GM12878 (cell line): ENCODE data around the gene ZNFX1.

Source experiments
- ATF2 ChIP-seq: IDR thresholded peaks from 2 replicates; pipeline ENCODE4 v1.6.1; 2012; ENCODE audit warnings: low read length, inconsistent platforms
- CBX5 ChIP-seq: sonication (generic); IDR thresholded peaks from 2 replicates; pipeline ENCODE4 v1.6.1; 2016; ENCODE audit warnings: low read depth, moderate library complexity, mild to moderate bottlenecking, inconsistent platforms
- CREM ChIP-seq: IDR thresholded peaks from 2 replicates; pipeline ENCODE4 v1.6.1; 2014; ENCODE audit warnings: antibody characterized with exemption, low read depth
- CTCF ChIP-seq, 3 experiments: IDR thresholded peaks in 2 of 3; conservative IDR thresholded peaks in 1 of 3; 2 replicates each; pipeline ENCODE4 v1.5.1; 2011; ENCODE audit warnings: low read depth in 3 of 3, low read length in 3 of 3, mild to moderate bottlenecking in 3 of 3, control low read depth in 2 of 3, moderate library complexity in 2 of 3, inconsistent platforms in 1 of 3, mixed read lengths in 1 of 3; ENCODE audit not compliant: control insufficient read depth in 2 of 3, insufficient read depth in 1 of 3; ENCODE audit errors: extremely low read depth in 1 of 3
- E2F4 ChIP-seq: IDR thresholded peaks from 2 replicates; pipeline ENCODE4 v1.6.1; 2012; ENCODE audit warnings: low read depth, low read length, improper control_type of control experiment
- FOXM1 ChIP-seq: IDR thresholded peaks from 2 replicates; pipeline ENCODE4 v1.6.1; 2012; ENCODE audit warnings: low read depth, mild to moderate bottlenecking, inconsistent platforms, low read length, moderate library complexity
- POLR2A ChIP-seq: IDR thresholded peaks from 2 replicates; pipeline ENCODE4 v1.6.1; 2011; ENCODE audit warnings: low read depth, mild to moderate bottlenecking, low read length
- REST ChIP-seq: IDR thresholded peaks from 2 replicates; pipeline ENCODE4 v1.6.1; 2012; ENCODE audit warnings: mild to moderate bottlenecking, low read depth, low read length
- TBL1XR1 ChIP-seq: IDR thresholded peaks from 2 replicates; pipeline ENCODE4 v1.6.1; 2012; ENCODE audit warnings: low read depth, low read length, improper control_type of control experiment
- ZNF384 ChIP-seq: IDR thresholded peaks from 2 replicates; pipeline ENCODE4 v1.6.1; 2012; ENCODE audit warnings: low read depth, mild to moderate bottlenecking, low read length, improper control_type of control experiment, borderline replicate concordance

GRCh38 chr20:49261173-49261572 is 16.7 kb downstream of the ZNFX1 start:
- TF ChIP-seq CTCF (IDR thresholded peaks at IDR 0.05 in 2 of 3, conservative IDR thresholded peaks at IDR 0.05 in 1 of 3; ENCODE audit: control insufficient read depth in 2 of 3, extremely low read depth in 1 of 3, insufficient read depth in 1 of 3, low read depth in 3 of 3, low read length in 3 of 3): no peak
- TF ChIP-seq CBX5: no peak
- TF ChIP-seq CREM: no peak
- no peak for TF ChIP-seq E2F4
- TF ChIP-seq FOXM1: no peak
- no peak for TF ChIP-seq ZNF384
- TF ChIP-seq POLR2A: no peak
- no peak for TF ChIP-seq ATF2
- TF ChIP-seq TBL1XR1: no peak
- TF ChIP-seq REST: no peak
